ENCODE data around the gene PCYT2. TPM values are rescaled to one million over a fixed set of nuclear protein-coding genes. Genes with fewer than 3 reads are reported as not detected.

PCYT2 gene
- total and polyA plus RNA-seq, 9 of the 15 experiments (the other 6 are each of a cell fraction or from before 2014, with no cell fraction given), result 0.92 to 134 (median 82.5) TPM

- TF ChIP-seq TGIF2 (CRISPR knock-in tag; IDR thresholded peaks at IDR 0.05) (0 out of 2 replicates have a peak, but pooled peaks have one; percentile 54), MXI1 (IDR thresholded peaks at IDR 0.05; ENCODE audit: low read depth, low read length) (0 out of 2 replicates have a peak, but pooled peaks have one; percentile 9), CHD1 (IDR thresholded peaks at IDR 0.05; ENCODE audit: low read length) (peak; percentile 87), BRD4 (IDR thresholded peaks at IDR 0.05) (peak; percentile 59; the same call in 1 of the 2 replicates), PHF8 (IDR thresholded peaks at IDR 0.05; ENCODE audit: borderline replicate concordance, low read length) (peak; percentile 77; the same call in 1 of the 2 replicates), BRD9 (IDR thresholded peaks at IDR 0.05; ENCODE audit: low read depth, partially characterized antibody) (no peak), NFIX (CRISPR knock-in tag; IDR thresholded peaks at IDR 0.05; ENCODE audit: low read depth) (no peak), NCOA2 (IDR thresholded peaks at IDR 0.05; ENCODE audit: partially characterized antibody in 2 of 2) (no peak), RB1 (IDR thresholded peaks at IDR 0.05; ENCODE audit: low read depth) (peak; percentile 96), NELFE (IDR thresholded peaks at IDR 0.05; ENCODE audit: insufficient read depth, insufficient read length) (peak; percentile 40), CREB3 (tag; conservative IDR thresholded peaks at IDR 0.05; ENCODE audit: low read depth) (no peak), ZNF398 (CRISPR knock-in tag; IDR thresholded peaks at IDR 0.05) (no peak), SIN3A (IDR thresholded peaks at IDR 0.05; ENCODE audit: borderline replicate concordance in 2 of 2, control insufficient read depth in 1 of 2, low read depth in 2 of 2, low read length in 2 of 2) (peak in 1 of 2 experiments; percentile 68; a peak in 1 of 4 replicates), ZNF12 (CRISPR knock-in tag; IDR thresholded peaks at IDR 0.05) (peak; percentile 68; the same call in 1 of the 2 replicates), STAT6 (CRISPR knock-in tag; IDR thresholded peaks at IDR 0.05) (0 out of 2 replicates have a peak, but pooled peaks have one; percentile 9), ZNF77 (CRISPR knock-in tag; IDR thresholded peaks at IDR 0.05) (no peak), RBM22 (IDR thresholded peaks at IDR 0.05; ENCODE audit: low read depth, low read length, poor library complexity, severe bottlenecking) (peak; percentile 92), NKRF (IDR thresholded peaks at IDR 0.05; ENCODE audit: borderline replicate concordance) (no peak), POLR2H (tag; IDR thresholded peaks at IDR 0.05; ENCODE audit: low read depth) (peak; percentile 82)
Measured at GRCh38 chr17:81859906-81860755, 51.1 kb downstream of the PCYT2 start, which contains the start of gene P4HB (continued).
